Pancreas (tissue), 10 donors: ENCODE results near the gene RPS6KB2. TPM values are rescaled to one million over a fixed set of nuclear protein-coding genes. Genes with fewer than 3 reads are reported as not detected.

Experiments used
- ATAC-seq, 4 donors: fragments of 200-7000 bp; cut with Tn5 transposase; one replicate each; pipeline versions ENCODE4 v1.8.0 to v1.9.1; 2020; ENCODE audit warnings: mild to moderate bottlenecking in 4 of 4, moderate library complexity in 4 of 4
- DNase-seq, 6 donors: peaks; one replicate each; pipeline ENCODE4 v3.0.0-alpha.2; 2020
- FAIRE-seq: peaks from 2 replicates; lab custom pipeline; 2012; peaks lifted over from hg19 to GRCh38; lab: Jason Lieb, UNC
- H3K27ac ChIP-seq, 4 donors: fragments of 200-600 bp; sonication (generic); 1 replicate in 3 of 4; 2 replicates in 1 of 4; pipeline versions ENCODE4 v1.5.0 to v1.8.0; 2020
- H3K27me3 ChIP-seq, 4 donors: fragments of 200-600 bp; one replicate each; pipeline ENCODE4 v1.8.0; 2021
- H3K36me3 ChIP-seq, 3 donors: fragments of 200-600 bp; sonication (generic) in 1 of 3; one replicate each; pipeline versions ENCODE4 v1.5.0 to v1.8.0; 2020 to 2021
- H3K4me1 ChIP-seq, 3 donors: fragments of 200-600 bp; one replicate each; pipeline ENCODE4 v1.8.0; 2021
- H3K4me3 ChIP-seq, 4 donors: fragments of 200-600 bp; sonication (generic) in 2 of 4; one replicate each; pipeline versions ENCODE4 v1.5.0 to v1.8.0; 2020 to 2021
- H3K9me3 ChIP-seq, 4 donors: fragments of 200-600 bp; one replicate each; pipeline ENCODE4 v1.8.0; 2021
- WGBS, 2 donors: extraction: QIAGEN DNeasy Blood & Tissue Kit; methylation state at CpG; one replicate each; pipeline ENCODE4 v1.1.7; 2013; 5-methylcytosine and 5-hydroxymethylcytosine counted together
- intact Hi-C, 3 donors: fragments of 100-400 bp; cut with DNase I; formaldehyde crosslinking; loops; one replicate each; pipeline versions ENCODE4 v1.11.1 to v1.14.2; 2022
- polyA plus RNA-seq, 2 donors: library from polyadenylated mRNA; stranded (reverse); fragments of 200-250 nt; gene quantifications; one replicate each; pipeline ENCODE4 v1.2.3, GENCODE V29; 2013
- total RNA-seq, 6 donors: library from RNA; stranded (reverse); fragmentation: NEBNext Ultra II Directional in 4 of 6; extraction: Animal tissue kit (Norgen Biotek cat#: 25700) in 4 of 6; gene quantifications; one replicate each; pipeline versions ENCODE4 v1.2.1 to v1.2.4, GENCODE V29; 2021 to 2023
- TF ChIP-seq, protein P1 (sequence below), 4 donors: fragments of 200-600 bp; sonication (generic) in 3 of 4; IDR thresholded peaks; one replicate each; pipeline versions ENCODE4 v1.5.0 to v1.8.0; 2021; ENCODE audit warnings: antibody characterized with exemption in 4 of 4
- donor health status: healthy with polysubstance abuse.
- donor health status: DM: no; HTN: no; CAD: no; lungs with moderate emphysema.
- donor health status: DM: no; HTN: no; CAD: no.
- donor health status: control.
- donor health status: control.
- donor health status: Bipolar disorder and iron deficiency.
- donor health status: DM: yes; HTN: yes; CAD: no.
- donor health status: DM: no; HTN: no; CAD: no.
- donor health status: DM: no; HTN: no; CAD: no.
- donor health status: DM: yes; HTN: yes; CAD: no.

Gene RPS6KB2
- total and polyA plus RNA-seq, 8 donors: 17.6 to 71.6 (median 25.3) TPM

DNA sequence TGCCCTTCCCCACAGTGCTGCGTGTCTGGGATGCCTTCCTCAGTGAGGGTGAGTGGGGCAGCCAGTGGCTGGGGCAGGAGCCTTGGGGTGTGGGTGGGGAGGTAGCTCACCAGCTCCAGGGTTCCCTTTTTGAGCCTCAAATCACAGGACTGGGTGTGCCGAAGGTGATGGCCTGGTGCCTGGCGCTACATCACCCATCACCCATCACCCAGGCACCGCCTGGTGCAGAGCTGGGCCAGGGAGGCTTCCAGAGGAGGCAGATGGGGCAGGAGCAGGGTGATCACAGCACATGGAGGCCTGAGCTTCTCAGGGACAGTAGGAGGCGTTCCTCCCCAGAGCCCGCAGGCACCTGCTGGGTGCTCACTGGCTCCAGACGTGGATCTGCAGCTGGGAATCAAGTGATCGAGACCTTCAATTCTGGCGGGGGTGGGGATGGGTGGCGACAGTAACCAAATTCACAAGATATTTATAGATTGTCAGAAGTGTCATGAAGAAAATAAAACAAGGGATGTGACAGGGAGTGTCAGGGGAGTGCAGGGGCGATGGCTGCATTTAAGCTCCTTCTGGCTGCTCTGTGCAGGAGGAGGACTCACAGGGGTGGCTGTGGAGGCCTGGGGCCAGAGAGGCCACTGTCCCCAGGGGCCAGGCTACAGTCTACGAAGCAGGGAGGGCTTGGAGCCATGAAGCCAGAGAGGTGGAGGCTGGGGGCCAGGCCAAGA is 21.2 kb upstream of the RPS6KB2 start:
- TF ChIP-seq, protein P1, sequence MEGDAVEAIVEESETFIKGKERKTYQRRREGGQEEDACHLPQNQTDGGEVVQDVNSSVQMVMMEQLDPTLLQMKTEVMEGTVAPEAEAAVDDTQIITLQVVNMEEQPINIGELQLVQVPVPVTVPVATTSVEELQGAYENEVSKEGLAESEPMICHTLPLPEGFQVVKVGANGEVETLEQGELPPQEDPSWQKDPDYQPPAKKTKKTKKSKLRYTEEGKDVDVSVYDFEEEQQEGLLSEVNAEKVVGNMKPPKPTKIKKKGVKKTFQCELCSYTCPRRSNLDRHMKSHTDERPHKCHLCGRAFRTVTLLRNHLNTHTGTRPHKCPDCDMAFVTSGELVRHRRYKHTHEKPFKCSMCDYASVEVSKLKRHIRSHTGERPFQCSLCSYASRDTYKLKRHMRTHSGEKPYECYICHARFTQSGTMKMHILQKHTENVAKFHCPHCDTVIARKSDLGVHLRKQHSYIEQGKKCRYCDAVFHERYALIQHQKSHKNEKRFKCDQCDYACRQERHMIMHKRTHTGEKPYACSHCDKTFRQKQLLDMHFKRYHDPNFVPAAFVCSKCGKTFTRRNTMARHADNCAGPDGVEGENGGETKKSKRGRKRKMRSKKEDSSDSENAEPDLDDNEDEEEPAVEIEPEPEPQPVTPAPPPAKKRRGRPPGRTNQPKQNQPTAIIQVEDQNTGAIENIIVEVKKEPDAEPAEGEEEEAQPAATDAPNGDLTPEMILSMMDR (IDR thresholded peaks at IDR 0.05): no peak
- no peaks in the 10 kb centered on the region for H3K27me3 ChIP-seq
- 32% methylated on average over 12 of the region's 12 CpGs for WGBS, 2 donors
- no peaks in the 10 kb centered on the region for H3K9me3 ChIP-seq
- intact Hi-C loops: no loop called here
- no peak overlapping the region for H3K27ac ChIP-seq
- FAIRE-seq (no peak), ATAC-seq (peak in 1 of 4 donors; percentile 2), DNase-seq (peak in 1 of 6 donors; percentile 62)
- H3K4me3 ChIP-seq: no peak overlapping the region
- H3K36me3 ChIP-seq: no peaks in the 10 kb centered on the region
- H3K4me1 ChIP-seq: peaks cover 0 to 3% (median 3%) of the 10 kb centered on the region in 3 donors

DNA sequence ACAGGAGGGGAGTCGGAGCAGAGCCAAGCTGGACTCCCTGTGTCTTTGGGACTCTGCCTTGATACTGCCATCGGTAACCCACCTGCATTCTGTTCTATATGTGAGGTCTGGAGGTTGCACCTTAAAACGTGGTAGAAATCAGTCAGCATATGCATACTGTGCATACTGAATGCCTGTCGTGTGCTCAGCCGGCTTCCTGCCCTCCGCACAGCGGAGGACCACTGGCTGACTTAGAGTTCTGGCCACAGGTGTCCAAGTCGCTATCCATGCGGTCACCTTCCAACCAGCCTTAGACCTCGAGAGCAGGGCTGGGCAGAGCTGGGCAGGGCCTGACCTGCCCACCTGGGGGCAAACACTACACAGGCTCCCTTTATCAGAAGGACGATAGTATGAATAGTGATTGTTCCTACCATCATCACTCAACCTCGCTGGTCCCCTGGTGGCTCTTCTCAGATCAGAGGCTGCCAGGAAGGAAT is 20.6 kb upstream of the RPS6KB2 start:
- no peak overlapping the region for H3K27ac ChIP-seq
- no peak overlapping the region for H3K4me3 ChIP-seq
- peak in 1 of 6 donors; percentile 39 for DNase-seq
- no peaks in the 10 kb centered on the region for H3K27me3 ChIP-seq
- 42 to 49% methylated on average over 12 of the region's 12 CpGs for WGBS, 2 donors
- no peak for ATAC-seq
- H3K4me1 ChIP-seq: no peaks in the 10 kb centered on the region
- FAIRE-seq: no peak
- H3K9me3 ChIP-seq: no peaks in the 10 kb centered on the region
- H3K36me3 ChIP-seq: no peaks in the 10 kb centered on the region
- intact Hi-C loops: no loop called here
- TF ChIP-seq, protein P1 (IDR thresholded peaks at IDR 0.05): no peak

DNA sequence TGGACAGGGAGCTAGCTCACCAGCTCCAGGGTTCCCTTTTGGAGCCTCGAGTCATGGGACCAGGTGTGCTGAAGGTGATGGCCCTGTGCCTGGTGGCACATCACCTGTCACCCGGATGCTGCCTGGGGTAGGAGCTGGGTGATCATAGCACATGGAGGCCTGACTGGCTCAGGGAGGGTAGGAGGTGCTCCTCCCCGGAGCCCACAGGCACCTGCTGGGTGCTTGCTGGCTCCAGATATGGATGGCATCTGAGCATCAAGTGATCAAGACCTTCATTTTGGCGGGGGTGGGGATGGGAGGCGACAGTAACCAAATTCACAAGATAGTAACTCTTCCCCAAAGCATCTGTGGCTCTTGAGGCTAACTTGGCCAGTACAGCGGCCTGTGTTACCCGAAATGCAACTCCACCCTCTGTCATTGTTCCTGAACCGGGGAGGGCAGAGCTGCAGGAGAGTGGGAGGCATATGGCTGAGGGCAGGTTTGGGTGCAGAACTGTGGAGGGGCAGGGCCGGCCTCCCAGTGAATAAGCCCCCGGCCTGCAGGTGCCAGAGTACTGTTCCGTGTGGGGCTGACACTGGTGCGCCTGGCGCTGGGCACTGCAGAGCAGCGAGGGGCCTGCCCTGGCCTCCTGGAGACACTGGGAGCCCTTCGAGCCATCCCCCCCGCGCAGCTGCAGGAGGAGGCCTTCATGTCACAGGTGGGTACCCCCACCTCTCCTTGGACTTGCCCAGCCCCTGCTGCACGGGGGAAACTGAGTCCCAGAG is 19.7 kb upstream of the RPS6KB2 start:
- 60 to 71% methylated on average over 18 of the region's 18 CpGs for WGBS, 2 donors
- FAIRE-seq: no peak
- Histone ChIP-seq H3K36me3 (no peaks in the 10 kb centered on the region), H3K4me1 (no peaks in the 10 kb centered on the region), H3K4me3 (no peak overlapping the region), H3K27ac (no peak overlapping the region), H3K9me3 (no peaks in the 10 kb centered on the region), H3K27me3 (no peaks in the 10 kb centered on the region)
- peak in 1 of 6 donors; percentile 73 for DNase-seq
- TF ChIP-seq, protein P1 (IDR thresholded peaks at IDR 0.05): no peak
- intact Hi-C loops: no loop called here
- ATAC-seq: no peak

DNA sequence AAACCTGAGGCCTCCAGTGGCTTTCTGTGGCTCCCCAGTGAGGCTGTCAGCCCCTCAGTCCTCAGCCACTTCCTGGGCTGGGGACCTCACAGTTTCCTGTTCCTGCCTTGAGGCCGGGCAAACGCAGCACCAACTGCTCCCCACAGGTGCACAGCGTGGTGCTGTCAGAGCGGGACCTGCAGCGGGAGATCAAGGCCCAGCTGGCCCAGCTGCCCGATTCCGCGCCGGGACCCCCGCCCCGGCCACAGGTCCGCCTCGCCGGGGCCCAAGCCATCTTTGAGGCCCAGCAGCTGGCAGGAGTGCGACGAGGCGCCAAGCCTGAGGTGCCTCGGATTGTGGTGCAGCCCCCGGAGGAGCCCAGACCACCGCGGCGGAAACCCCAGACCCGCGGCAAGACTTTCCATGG is 19.0 kb upstream of the RPS6KB2 start:
- TF ChIP-seq, protein P1 (IDR thresholded peaks at IDR 0.05): no peak
- 51 to 69% methylated on average over 17 to 24 of the region's 24 CpGs for WGBS, 2 donors
- peak in 1 of 6 donors; percentile 72 for DNase-seq

More for the DNA sequence above, 19.0 kb upstream of the RPS6KB2 start:
- intact Hi-C loops: no loop called here
- H3K4me1 ChIP-seq: no peaks in the 10 kb centered on the region
- no peak for FAIRE-seq
- no peak overlapping the region for H3K27ac ChIP-seq
- ATAC-seq: no peak
- H3K36me3 ChIP-seq: no peaks in the 10 kb centered on the region
- H3K9me3 ChIP-seq: no peaks in the 10 kb centered on the region
- no peak overlapping the region for H3K4me3 ChIP-seq
- H3K27me3 ChIP-seq: no peaks in the 10 kb centered on the region
